Neural progenitor cell (in vitro differentiated cells): Measurements from ENCODE around the gene ATP10A. TPM values are rescaled to one million over a fixed set of nuclear protein-coding genes. Genes with fewer than 3 reads are reported as not detected.

Experiments
- DNase-seq: peaks from one replicate; pipeline ENCODE4 v3.0.0-alpha.2; 2016; ENCODE audit warnings: low spot score
- H2AFZ ChIP-seq: fragments of 200-600 bp; sonication (generic); replicated peaks from 2 replicates; pipeline ENCODE4 v1.6.1; 2016; ENCODE audit warnings: antibody characterized with exemption
- H3F3A ChIP-seq: fragments of 200-600 bp; sonication (generic); 2 replicates; pipeline ENCODE4 v1.6.1; 2016; ENCODE audit warnings: antibody characterized with exemption, low read depth
- H3K27ac ChIP-seq: fragments of 200-600 bp; sonication (generic); 2 replicates; pipeline ENCODE4 v1.5.1; 2016; ENCODE audit warnings: mild to moderate bottlenecking
- H3K27me3 ChIP-seq: fragments of 200-600 bp; sonication (generic); 2 replicates; pipeline ENCODE4 v1.6.1; 2016; ENCODE audit warnings: mild to moderate bottlenecking, moderate library complexity
- H3K36me3 ChIP-seq: fragments of 200-600 bp; sonication (generic); 2 replicates; pipeline ENCODE4 v1.5.1; 2016
- H3K4me1 ChIP-seq: fragments of 200-600 bp; sonication (generic); 2 replicates; pipeline ENCODE4 v1.6.1; 2016; ENCODE audit warnings: mixed run types
- H3K4me2 ChIP-seq: fragments of 200-600 bp; sonication (generic); 2 replicates; pipeline ENCODE4 v1.6.1; 2016
- H3K4me3 ChIP-seq: fragments of 200-600 bp; sonication (generic); 2 replicates; pipeline ENCODE4 v1.5.1; 2016
- H3K79me2 ChIP-seq: fragments of 200-600 bp; sonication (generic); 2 replicates; pipeline ENCODE4 v1.6.1; 2016; ENCODE audit warnings: low read depth
- H3K9ac ChIP-seq: fragments of 200-600 bp; sonication (generic); 2 replicates; pipeline ENCODE4 v1.6.1; 2016
- H3K9me3 ChIP-seq: fragments of 200-600 bp; sonication (generic); 2 replicates; pipeline ENCODE4 v1.5.1; 2016; ENCODE audit warnings: low read depth
- H4K20me1 ChIP-seq: fragments of 200-600 bp; sonication (generic); 2 replicates; pipeline ENCODE4 v1.6.1; 2016; ENCODE audit warnings: low read depth
- H3K27ac Mint-ChIP-seq: 3 replicates; pipeline ENCODE4 v1.8.0; 2021; ENCODE audit warnings: mixed read lengths
- H3K27me3 Mint-ChIP-seq: 2 replicates; pipeline ENCODE4 v1.8.0; 2022; ENCODE audit warnings: low read depth, mild to moderate bottlenecking, inconsistent platforms, moderate library complexity, mixed read lengths; ENCODE audit not compliant: insufficient read depth
- H3K36me3 Mint-ChIP-seq: 3 replicates; pipeline ENCODE4 v1.8.0; 2021; ENCODE audit warnings: mixed read lengths
- H3K4me1 Mint-ChIP-seq: 3 replicates; pipeline ENCODE4 v1.8.0; 2021; ENCODE audit warnings: mixed read lengths
- H3K4me3 Mint-ChIP-seq: 3 replicates; pipeline ENCODE4 v1.8.0; 2021; ENCODE audit warnings: mild to moderate bottlenecking, moderate library complexity, mixed read lengths
- H3K9me3 Mint-ChIP-seq: 3 replicates; pipeline ENCODE4 v1.8.0; 2020; ENCODE audit warnings: mixed read lengths
- CTCF ChIP-seq: fragments of 200-600 bp; sonication (generic); IDR thresholded peaks from 2 replicates; pipeline ENCODE4 v1.5.1; 2017; ENCODE audit warnings: antibody characterized with exemption, mild to moderate bottlenecking
- EZH2 ChIP-seq: fragments of 200-600 bp; sonication (generic); IDR thresholded peaks from 2 replicates; pipeline ENCODE4 v1.6.1; 2017; ENCODE audit warnings: antibody characterized with exemption, mild to moderate bottlenecking, moderate library complexity
- EZH2phosphoT487 ChIP-seq: fragments of 200-600 bp; sonication (generic); IDR thresholded peaks from 2 replicates; pipeline ENCODE4 v1.6.1; 2017; ENCODE audit warnings: antibody characterized with exemption
- total RNA-seq: library from RNA; depleted of rRNA; stranded (reverse); fragments of >200 nt; gene quantifications from 2 replicates; pipeline ENCODE4 v1.2.3, GENCODE V29; 2015; ENCODE audit warnings: low replicate concordance

The ATP10A gene
- total RNA-seq, 1 donor from 2014 or later, result 0.32 TPM

GRCh38 chr15:25764980-25765735 is 98.0 kb downstream of the ATP10A start:
- no peaks in the 10 kb centered on the region for H3K9me3 ChIP-seq
- Mint-ChIP-seq H3K36me3 (no peaks in the 10 kb centered on the region), H3K4me3 (no peak overlapping the region), H3K27ac (no peak overlapping the region), H3K4me1 (peaks cover 8% of the 10 kb centered on the region), H3K27me3 (peaks cover 9% of the 10 kb centered on the region), H3K9me3 (peaks cover 10% of the 10 kb centered on the region)
- H3K4me1 ChIP-seq, result peaks cover 4% of the 10 kb centered on the region
- TF ChIP-seq CTCF, result no peak
- no peak for TF ChIP-seq EZH2phosphoT487
- no peak for TF ChIP-seq EZH2
- H2AFZ ChIP-seq, result no peak overlapping the region
- no peaks in the 10 kb centered on the region for H3K36me3 ChIP-seq
- no peak overlapping the region for H3K4me2 ChIP-seq
- no peak for DNase-seq
- H3K27ac ChIP-seq, result no peak overlapping the region
- H3K9ac ChIP-seq, result no peak overlapping the region
- H3K79me2 ChIP-seq, result no peaks in the 10 kb centered on the region
- H3F3A ChIP-seq, result no peaks in the 10 kb centered on the region
- H3K4me3 ChIP-seq, result no peak overlapping the region
- H3K27me3 ChIP-seq, result no peaks in the 10 kb centered on the region
- H4K20me1 ChIP-seq, result no peaks in the 10 kb centered on the region

- Histone ChIP-seq H3K27ac (no peak overlapping the region), H2AFZ (no peak overlapping the region), H4K20me1 (no peaks in the 10 kb centered on the region), H3K36me3 (no peaks in the 10 kb centered on the region), H3K9me3 (no peaks in the 10 kb centered on the region), H3K4me1 (peaks cover 4% of the 10 kb centered on the region), H3K9ac (no peak overlapping the region), H3K27me3 (no peaks in the 10 kb centered on the region), H3K79me2 (no peaks in the 10 kb centered on the region), H3K4me2 (no peak overlapping the region), H3K4me3 (no peak overlapping the region), H3F3A (no peaks in the 10 kb centered on the region)
- no peak overlapping the region for H3K27ac Mint-ChIP-seq
- H3K4me3 Mint-ChIP-seq, result no peak overlapping the region
- peaks cover 8% of the 10 kb centered on the region for H3K4me1 Mint-ChIP-seq
- TF ChIP-seq EZH2 (no peak), EZH2phosphoT487 (no peak), CTCF (no peak)
- peaks cover 10% of the 10 kb centered on the region for H3K9me3 Mint-ChIP-seq
- peaks cover 7% of the 10 kb centered on the region for H3K27me3 Mint-ChIP-seq
- no peak for DNase-seq
- no peaks in the 10 kb centered on the region for H3K36me3 Mint-ChIP-seq
Measured at GRCh38 chr15:25763954-25764353, 99.2 kb downstream of the ATP10A start.

- Histone ChIP-seq H4K20me1 (no peaks in the 10 kb centered on the region), H3K36me3 (no peaks in the 10 kb centered on the region), H3K9ac (no peak overlapping the region), H3K79me2 (no peaks in the 10 kb centered on the region), H3K4me3 (no peak overlapping the region), H3K4me1 (peaks cover 4% of the 10 kb centered on the region), H3K27me3 (no peaks in the 10 kb centered on the region), H3F3A (no peaks in the 10 kb centered on the region), H3K4me2 (no peak overlapping the region), H2AFZ (no peak overlapping the region), H3K9me3 (no peaks in the 10 kb centered on the region), H3K27ac (no peak overlapping the region)
- Mint-ChIP-seq H3K36me3 (no peaks in the 10 kb centered on the region), H3K27me3 (peaks cover 7% of the 10 kb centered on the region), H3K9me3 (peaks cover 10% of the 10 kb centered on the region), H3K27ac (peak overlapping the region; percentile 22), H3K4me1 (peaks cover 8% of the 10 kb centered on the region), H3K4me3 (no peak overlapping the region)
- no peak for DNase-seq
- TF ChIP-seq EZH2, result no peak
- no peak for TF ChIP-seq EZH2phosphoT487
Measured at GRCh38 chr15:25763331-25763751, 99.8 kb downstream of the ATP10A start.
